AG09319 (cell line): ENCODE measurements around the gene MIGA2.

Source experiments
- DNase-seq: peaks from one replicate; pipeline ENCODE4 v3.0.0-alpha.2; 2010; ENCODE audit warnings: low read depth; ENCODE audit errors: extremely low read depth
- CTCF ChIP-seq: IDR thresholded peaks from 2 replicates; pipeline ENCODE4 v1.5.1; 2011; ENCODE audit warnings: low read depth, mild to moderate bottlenecking, inconsistent platforms, low read length, moderate library complexity

Gene MIGA2

GRCh38 chr9:129007766-129008468 lies 28.5 kb upstream of the MIGA2 start:
- TF ChIP-seq CTCF = no peak
- DNase-seq = no peak

GRCh38 chr9:129008469-129008965 lies 27.9 kb upstream of the MIGA2 start:
- no peak for TF ChIP-seq CTCF

GRCh38 chr9:129008986-129009583 lies 27.3 kb upstream of the MIGA2 start:
- no peak for TF ChIP-seq CTCF

More at GRCh38 chr9:129008469-129008965, 27.9 kb upstream of the MIGA2 start:
- DNase-seq = no peak

GRCh38 chr9:129009584-129010141 lies 26.8 kb upstream of the MIGA2 start:
- DNase-seq = no peak
- TF ChIP-seq CTCF = no peak

More at GRCh38 chr9:129008986-129009583, 27.3 kb upstream of the MIGA2 start:
- no peak for DNase-seq

- no peak for TF ChIP-seq CTCF
- no peak for DNase-seq
These were observed 26.0 kb upstream of the MIGA2 start for GRCh38 chr9:129010267-129010975.

GRCh38 chr9:129011170-129011569 lies 25.3 kb upstream of the MIGA2 start:
- TF ChIP-seq CTCF = no peak

More at GRCh38 chr9:129011170-129011569, 25.3 kb upstream of the MIGA2 start:
- DNase-seq = no peak
